GM19395 (cell line): ENCODE data around the gene VWA8.
"Not testable (repeated sequence)": the region's sequence is repeated elsewhere in the genome, so short reads cannot be mapped to it uniquely, and the experiment has no call there.

Source experiments
- ATAC-seq: cut with Tn5 transposase; IDR thresholded peaks from one replicate; pipeline ENCODE4 v1.9.1; 2021; ENCODE audit warnings: mild to moderate bottlenecking, moderate library complexity; ENCODE audit not compliant: unreplicated experiment

Gene VWA8

GRCh38 chr13:41652735-41653361 lies 308.1 kb downstream of the VWA8 start:
- ATAC-seq = no peak

- ATAC-seq = no peak
Measured at GRCh38 chr13:41651413-41652058, 309.4 kb downstream of the VWA8 start.

GRCh38 chr13:41650706-41651105 lies 310.2 kb downstream of the VWA8 start:
- no peak for ATAC-seq

DNA sequence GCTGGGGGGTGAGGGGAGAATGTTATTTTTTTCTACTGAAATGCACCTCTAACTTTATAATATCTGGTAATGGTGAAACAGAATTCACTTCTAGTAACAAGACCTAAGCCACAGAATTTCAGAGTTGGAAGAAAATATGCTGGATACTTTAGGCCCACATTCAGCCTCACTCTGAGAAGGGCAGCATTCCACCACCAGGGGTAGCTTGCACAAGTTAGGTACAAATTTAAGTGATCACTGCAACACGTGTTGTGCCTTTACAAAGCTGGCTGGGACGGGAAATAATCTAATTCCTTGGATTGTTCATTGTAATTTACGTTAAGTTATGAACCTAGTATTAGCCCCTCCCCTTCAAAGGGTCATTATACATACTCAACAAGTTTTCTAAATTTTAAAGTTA lies 311.2 kb downstream of the VWA8 start:
- no peak for ATAC-seq

DNA sequence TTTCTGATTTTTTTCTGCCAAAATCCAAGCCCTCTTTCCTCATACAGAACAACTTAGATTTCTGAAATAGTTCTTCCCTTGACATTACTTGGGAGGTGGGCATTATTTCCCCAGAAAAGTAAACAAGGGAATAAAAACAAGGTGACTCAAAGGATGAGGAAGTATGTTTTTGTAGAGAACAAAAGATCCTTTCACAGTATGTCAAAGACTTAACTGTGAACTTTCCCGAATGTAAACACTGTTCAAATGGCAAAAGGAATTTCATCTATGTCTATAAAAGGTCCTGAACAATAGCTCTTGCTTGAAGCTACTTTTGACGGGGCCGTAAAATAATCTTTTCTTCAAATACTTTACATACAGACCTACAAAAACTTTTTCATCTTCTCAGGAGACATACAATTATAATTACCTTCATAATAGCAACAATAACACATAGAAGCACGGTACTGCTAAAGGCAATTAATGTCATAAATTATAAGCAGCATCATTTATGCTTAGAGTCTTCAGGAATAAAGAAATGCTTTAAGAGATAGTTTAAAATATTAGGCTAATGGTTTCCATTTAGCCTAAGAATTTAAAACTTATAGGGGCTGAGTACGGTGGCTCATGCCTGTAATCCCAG lies 312.5 kb downstream of the VWA8 start:
- no peak for ATAC-seq

- ATAC-seq = not testable (repeated sequence)
Measured at GRCh38 chr13:41647699-41648313, 313.1 kb downstream of the VWA8 start.

- ATAC-seq = no peak
Measured at GRCh38 chr13:41645331-41645730, 315.6 kb downstream of the VWA8 start.

- ATAC-seq = no peak
Measured at GRCh38 chr13:41644742-41645141, 316.2 kb downstream of the VWA8 start.

GRCh38 chr13:41643507-41643906 lies 317.4 kb downstream of the VWA8 start:
- no peak for ATAC-seq

DNA sequence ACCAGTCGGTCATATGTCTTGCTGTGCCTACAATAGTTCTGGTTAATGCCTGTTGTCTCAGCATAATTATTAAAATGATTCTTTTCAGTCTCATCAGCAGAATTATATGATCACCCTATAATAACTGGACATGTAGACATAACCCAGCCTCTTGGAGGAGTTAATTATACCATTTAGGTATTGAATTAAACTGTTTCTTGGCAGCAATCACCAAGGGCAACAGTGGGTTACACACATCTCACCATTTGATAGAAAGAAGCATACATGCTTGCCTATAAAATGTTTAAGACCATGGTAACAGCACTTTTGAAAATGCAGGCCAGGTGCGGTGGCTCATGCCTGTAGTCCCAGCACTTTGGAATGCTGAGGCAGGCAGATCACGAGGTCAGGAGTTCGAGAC lies 318.9 kb downstream of the VWA8 start:
- ATAC-seq = no peak

DNA sequence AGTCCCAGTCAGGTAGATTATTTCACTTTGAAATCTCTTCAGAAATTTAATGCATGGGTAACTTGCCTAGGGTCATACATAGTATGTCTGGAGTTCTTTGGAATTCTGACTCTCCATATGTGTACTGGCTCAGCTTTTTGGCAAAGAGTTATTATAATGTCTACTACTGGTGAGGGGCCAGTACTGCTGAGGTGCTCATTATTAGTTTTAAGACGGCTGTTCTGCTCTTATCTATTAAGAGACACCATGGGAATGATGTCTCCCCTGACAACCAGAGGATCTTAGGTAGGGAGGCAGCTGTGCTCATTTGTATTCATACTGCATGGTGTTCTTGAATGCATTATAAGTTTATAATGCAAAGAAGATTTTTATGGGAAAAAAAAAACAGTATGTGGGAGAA lies 319.5 kb downstream of the VWA8 start:
- ATAC-seq = no peak

DNA sequence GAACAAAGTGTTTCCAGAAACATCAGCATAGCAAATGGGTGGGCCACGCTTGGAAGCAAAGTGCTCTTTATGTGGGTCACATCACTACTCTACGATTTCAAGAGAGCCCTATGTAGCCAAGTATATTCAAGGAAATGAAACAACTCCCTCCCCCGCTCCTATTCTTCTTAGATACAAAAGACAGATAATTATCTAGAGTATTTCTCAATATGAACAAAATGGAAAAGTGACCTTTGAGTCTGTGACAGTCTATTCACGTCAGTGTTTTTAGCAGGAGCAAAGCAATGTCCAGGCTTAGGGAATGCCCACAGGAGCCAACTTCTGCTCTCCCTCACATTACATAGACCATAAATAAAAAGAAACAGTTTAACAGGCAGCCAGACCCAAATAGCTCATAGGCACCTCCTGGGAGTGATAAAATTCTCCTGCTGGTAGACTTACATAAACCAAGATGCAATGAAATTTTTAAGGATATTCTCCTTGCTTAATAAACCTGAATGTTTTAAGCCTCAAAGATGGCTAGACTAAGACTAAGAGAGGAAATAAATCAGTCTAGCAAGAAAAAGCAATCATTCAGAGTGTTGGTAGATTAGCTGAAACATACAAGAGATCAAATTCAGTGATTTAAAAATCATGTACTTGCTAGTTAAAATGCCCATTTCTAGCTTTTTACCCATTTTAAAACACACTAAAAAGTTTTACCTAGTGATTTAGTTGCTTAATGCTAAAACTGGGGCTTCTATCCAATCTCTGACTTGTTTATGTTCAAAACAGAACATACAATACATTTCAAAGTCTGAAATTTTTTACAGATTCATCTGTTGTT lies 320.7 kb downstream of the VWA8 start:
- ATAC-seq = no peak

GRCh38 chr13:41639237-41639904 lies 321.5 kb downstream of the VWA8 start:
- no peak for ATAC-seq

DNA sequence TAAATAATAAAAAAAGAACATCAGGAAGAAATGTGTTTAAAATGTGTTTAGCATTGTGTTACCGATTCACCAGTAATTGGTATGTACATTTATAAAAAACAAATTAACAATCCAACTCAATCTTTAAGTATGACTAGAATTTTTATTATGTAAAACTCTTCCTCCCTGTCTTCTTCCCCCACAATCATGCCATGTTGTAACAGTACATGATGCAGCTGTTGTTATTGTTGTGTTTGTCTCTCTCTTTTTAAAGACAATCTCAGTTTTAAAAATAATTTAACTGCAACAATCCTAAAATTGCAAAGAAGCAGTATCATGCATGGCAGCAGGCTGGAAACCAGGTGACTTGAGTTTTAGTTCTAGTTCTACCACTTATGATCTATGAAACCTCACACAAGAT lies 323.3 kb downstream of the VWA8 start:
- no peak for ATAC-seq

GRCh38 chr13:41637032-41637431 lies 323.9 kb downstream of the VWA8 start:
- ATAC-seq = not testable (repeated sequence)

DNA sequence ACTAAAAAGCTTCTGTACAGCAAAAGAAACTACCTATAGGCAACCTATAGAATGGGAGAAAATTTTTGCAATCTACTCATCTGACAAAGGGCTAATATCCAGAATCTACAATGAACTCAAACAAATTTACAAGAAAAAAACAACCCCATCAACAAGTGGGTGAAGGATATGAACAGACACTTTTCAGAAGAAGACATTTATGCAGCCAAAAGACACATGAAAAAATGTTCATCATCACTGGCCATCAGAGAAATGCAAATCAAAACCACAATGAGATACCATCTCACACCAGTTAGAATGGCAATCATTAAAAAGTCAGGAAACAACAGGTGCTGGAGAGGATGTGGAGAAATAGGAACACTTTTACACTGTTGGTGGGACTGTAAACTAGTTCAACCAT lies 324.3 kb downstream of the VWA8 start:
- ATAC-seq = not testable (repeated sequence)

DNA sequence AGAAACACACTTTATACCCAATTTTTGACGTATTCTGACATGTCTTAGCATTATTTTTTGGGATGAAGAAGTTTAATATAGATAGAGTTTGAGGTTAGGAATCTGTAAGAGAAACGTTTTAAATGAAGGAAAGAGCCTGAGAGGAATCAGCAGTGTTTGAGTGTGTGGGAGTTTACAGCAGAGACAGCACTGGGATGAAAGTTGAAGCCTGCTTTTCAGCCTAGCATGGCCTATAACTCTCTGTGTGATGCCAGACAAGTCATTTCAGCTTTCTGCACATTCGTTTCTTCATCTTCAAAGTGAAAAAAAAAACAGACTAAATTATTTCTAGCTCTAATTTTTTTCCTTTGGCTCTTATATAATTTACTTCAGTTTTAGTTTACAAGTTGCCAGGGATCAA lies 326.5 kb downstream of the VWA8 start:
- no peak for ATAC-seq

- ATAC-seq = no peak
Measured at GRCh38 chr13:41633776-41634175, 327.1 kb downstream of the VWA8 start.

DNA sequence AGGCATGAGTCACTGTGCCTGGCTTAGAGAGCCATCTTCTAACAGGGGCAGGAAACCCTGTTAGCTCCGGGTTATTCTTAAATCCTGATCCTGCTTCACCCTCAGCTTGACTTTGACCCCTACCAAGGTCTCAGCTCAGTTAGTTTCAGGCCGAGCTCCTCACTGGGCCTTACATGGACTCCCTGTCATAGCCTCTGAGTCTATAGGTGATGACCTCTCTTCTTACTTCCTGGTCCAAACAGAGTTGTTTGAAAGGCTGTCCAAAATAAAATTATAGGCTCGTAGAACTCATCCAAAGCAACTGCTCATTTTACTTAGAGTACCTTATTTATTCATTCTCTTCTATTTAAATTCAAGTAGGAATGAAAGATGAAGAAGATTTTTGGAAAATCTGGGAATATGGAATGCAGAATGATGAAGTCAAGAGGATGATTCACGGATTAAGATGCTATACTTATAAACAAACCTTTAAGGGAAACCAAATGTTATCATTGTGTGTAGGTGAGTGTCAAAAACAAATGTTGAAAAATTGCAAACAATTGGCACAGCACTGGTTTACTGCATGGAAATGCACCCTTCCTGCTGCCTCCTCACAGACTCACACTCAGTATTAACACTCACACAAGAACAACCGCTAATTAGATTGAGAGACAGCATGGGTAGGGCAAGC lies 329.5 kb downstream of the VWA8 start:
- ATAC-seq = no peak

- no peak for ATAC-seq
Measured at GRCh38 chr13:41627425-41627824, 333.5 kb downstream of the VWA8 start.
